GM19193 (cell line): ENCODE results near the gene CFAP251.

Experiments used
- POLR2A ChIP-seq: IDR thresholded peaks from 4 replicates; pipeline ENCODE4 v1.6.1; 2011; ENCODE audit not compliant: insufficient read depth, insufficient read length; ENCODE audit errors: extremely low read depth

The CFAP251 gene

GRCh38 chr12:121961195-121961879, 42.9 kb downstream of the CFAP251 start:
- no peak for TF ChIP-seq POLR2A

DNA sequence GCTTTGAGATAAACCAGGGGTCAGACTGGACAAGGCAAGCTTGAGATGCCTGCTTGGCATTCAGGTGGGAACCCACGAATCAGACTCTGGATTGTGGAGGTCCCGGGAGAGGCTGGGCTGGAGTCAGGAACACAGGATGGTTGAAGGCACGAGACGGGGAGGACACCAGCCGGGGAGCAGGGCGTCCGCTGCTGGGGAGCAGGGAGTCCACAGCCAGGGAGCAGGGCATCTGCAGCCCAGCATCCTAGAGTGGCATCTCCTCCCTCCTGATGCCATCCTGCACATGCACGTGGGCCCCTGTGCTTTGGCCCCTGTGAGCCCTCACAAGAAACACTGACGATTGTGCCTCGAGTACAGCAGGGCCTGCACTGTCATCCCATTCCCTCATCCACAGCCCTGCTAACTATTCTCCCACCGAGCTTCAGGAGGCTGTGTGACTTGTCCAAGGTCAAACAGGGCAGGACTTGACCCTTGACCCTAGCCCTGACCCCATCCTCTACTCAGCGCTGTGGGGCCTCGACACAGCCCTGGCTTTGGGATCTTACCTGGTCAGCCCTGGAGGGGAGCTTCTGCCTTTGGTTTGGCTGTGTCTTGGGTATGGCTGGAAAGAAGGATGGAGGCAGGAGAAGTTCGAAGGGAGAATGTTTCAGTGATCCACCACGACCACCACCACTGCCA, 45.1 kb downstream of the CFAP251 start:
- TF ChIP-seq POLR2A, result no peak

DNA sequence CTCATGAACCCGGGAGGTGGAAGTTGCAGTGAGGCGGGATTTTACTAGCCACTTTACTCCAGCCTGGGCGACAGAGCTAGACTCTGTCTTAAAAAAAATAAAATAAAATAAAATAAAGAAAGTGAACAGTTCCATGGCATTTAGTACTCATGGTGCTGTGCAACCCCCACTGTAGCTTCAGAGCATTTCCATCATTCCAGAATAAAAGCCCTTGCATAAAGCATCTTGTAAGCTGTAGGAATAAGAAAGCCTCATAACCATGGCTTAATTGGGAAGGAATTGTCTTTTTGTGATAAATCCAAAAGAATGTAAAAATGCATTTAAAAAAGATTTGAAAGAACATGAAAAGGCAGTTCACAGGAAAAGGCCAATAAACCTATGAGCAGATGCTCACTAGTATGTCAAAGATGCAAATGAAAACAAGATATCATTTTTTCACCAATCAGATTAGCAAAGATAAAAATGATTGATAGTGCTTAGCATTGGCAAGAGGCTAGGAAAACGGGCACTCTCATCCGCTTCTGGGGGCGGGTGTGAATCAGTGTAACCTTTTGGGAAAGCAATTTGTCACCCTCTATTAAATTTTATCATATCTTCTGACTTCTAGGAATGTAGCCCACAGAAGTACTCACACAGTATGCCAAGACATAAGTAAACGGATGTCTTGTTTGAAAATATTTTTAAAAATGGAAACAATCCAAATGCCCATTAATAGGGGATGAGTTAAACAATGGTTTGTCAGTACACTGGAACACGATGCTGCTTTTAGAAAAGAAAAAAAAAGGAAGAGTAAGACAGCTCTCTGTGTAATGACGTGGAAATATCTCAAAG, 46.6 kb downstream of the CFAP251 start:
- no peak for TF ChIP-seq POLR2A

- no peak for TF ChIP-seq POLR2A
These were observed 48.6 kb downstream of the CFAP251 start for GRCh38 chr12:121966959-121967358.

- TF ChIP-seq POLR2A, result no peak
These were observed 50.5 kb downstream of the CFAP251 start for GRCh38 chr12:121968876-121969275.

DNA sequence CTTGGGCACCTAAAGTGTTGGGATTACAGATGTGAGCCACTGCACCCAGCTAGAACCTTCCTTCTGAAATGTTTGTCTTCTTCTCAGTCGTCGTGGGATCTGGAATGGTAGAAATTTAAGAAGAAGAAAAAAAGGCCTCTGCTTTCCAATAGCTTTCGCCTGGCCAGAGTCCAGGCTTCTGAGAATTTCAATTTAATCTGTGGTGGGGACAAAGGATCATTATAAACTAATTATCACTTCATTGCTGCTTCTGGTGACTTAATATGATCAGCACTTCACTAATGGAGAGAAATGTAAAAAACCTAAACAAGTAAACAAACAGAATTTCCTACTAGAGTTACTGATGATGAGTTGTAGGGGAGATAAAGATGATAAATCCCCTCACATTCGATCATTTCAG, 51.3 kb downstream of the CFAP251 start:
- TF ChIP-seq POLR2A, result no peak

GRCh38 chr12:121970581-121971300, 52.3 kb downstream of the CFAP251 start:
- TF ChIP-seq POLR2A, result no peak

DNA sequence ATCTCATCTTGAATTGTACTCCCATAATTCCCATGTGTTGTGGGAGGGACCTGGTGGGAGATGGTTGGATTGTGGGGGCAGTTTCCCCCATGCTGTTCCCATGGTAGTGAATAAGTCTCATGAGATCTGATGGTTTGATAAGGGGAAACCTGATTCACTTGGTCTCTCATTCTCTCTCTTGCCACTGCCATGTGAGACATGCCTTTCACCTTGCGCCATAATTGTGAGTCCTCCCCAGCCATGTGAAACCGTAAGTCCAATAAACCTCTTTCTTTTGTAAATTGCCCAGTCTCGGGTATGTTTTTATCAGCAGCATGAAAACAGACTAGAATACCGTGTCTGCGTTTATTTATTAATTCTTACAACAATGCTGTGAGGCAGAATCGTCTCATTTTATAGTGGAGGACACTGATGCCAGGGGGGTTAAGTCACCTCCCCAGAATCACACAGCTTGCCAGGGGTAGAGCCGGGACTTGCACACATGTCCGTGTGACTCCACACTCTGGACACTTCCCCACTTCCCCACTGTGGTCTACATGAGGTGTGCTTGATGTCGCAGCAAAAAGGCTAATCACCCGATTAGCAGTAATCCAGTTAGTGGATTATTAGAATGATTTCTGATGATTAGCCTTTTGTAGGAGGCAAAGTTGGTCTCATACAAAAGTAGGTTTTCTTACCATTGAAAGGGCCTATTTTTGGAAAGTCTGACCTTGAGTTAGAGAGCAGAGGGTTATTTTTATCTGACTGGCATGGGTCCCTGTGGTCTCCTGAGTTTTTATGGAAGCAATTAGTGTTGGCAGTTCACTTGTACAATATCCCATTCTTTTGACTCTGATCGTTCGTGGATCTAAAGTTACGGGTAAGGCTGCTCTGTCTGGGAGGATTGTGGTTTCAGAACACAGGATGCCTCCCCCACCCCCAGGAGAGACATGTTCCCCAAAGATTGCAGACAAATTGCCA, 55.9 kb downstream of the CFAP251 start:
- TF ChIP-seq POLR2A, result no peak

GRCh38 chr12:121975021-121975420, 56.6 kb downstream of the CFAP251 start:
- no peak for TF ChIP-seq POLR2A

- no peak for TF ChIP-seq POLR2A
These were observed 58.6 kb downstream of the CFAP251 start for GRCh38 chr12:121976950-121977349.

- TF ChIP-seq POLR2A, result peak; percentile 26
These were observed 61.9 kb downstream of the CFAP251 start for GRCh38 chr12:121980191-121980891.

GRCh38 chr12:121980892-121981272, 62.5 kb downstream of the CFAP251 start:
- peak; percentile 29 for TF ChIP-seq POLR2A

DNA sequence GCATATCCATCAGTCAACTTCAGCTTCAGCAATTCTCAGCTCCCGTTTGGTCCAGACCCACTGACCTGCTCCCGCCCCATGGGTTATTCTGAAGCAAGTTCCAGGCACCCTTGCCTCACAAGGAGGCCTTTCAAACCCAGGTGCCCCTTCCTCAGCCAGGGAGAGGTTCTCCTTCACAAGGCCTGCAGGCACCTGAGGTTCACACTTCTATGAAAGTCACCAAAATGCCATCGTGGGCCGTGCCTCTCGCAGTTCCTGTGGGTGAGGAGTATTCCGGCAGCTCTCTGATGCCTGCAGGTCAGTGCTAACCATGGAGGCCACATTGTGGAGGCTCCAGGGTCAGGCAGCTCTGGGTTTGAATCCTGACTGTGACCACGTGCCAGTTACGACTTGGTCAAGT, 63.1 kb downstream of the CFAP251 start:
- no peak for TF ChIP-seq POLR2A
